ENCODE data around the gene MOAP1. TPM values are rescaled to one million over a fixed set of nuclear protein-coding genes. Genes with fewer than 3 reads are reported as not detected.
"Not testable (repeated sequence)": the region's sequence is repeated elsewhere in the genome, so short reads cannot be mapped to it uniquely, and the experiment has no call there.

Gene MOAP1
- total RNA-seq, 1 donor from 2014 or later = 24.1 TPM

DNA sequence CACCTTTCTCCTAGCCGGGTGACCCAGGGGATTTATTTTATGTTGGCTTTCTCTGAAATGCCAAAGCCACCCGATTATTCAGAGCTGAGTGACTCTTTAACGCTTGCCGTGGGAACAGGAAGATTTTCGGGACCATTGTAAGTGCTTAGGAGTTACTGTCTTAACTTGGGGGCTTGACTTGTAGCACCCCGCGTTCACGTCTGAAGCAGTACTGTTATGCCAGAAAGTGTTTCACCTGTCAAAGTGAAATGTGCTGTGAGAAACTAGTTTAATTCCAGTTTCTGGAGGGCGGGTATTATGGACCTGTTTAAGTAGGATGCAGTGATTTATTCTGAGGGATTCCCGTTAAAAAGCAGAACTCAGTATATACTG lies 638 bp upstream of the MOAP1 start:
- peaks cover 35% of the 10 kb centered on the region for H3K4me1 ChIP-seq
- H3K9me3 ChIP-seq = no peaks in the 10 kb centered on the region
- H3K4me3 ChIP-seq = peak overlapping the region; percentile 98 to 100
- peak overlapping the region; percentile 92 for H3K27ac ChIP-seq
- no peaks in the 10 kb centered on the region for H3K27me3 ChIP-seq
- H3K36me3 ChIP-seq = no peaks in the 10 kb centered on the region
- DNase-seq (ENCODE audit: extremely low spot score in 2 of 2) = no peak
- TF ChIP-seq POLR2AphosphoS5 (IDR thresholded peaks at IDR 0.05; ENCODE audit: insufficient read depth in 1 of 2, low read depth in 1 of 2) = no peak
- TF ChIP-seq POLR2A (IDR thresholded peaks at IDR 0.05) = no peak
- TF ChIP-seq, protein P1, sequence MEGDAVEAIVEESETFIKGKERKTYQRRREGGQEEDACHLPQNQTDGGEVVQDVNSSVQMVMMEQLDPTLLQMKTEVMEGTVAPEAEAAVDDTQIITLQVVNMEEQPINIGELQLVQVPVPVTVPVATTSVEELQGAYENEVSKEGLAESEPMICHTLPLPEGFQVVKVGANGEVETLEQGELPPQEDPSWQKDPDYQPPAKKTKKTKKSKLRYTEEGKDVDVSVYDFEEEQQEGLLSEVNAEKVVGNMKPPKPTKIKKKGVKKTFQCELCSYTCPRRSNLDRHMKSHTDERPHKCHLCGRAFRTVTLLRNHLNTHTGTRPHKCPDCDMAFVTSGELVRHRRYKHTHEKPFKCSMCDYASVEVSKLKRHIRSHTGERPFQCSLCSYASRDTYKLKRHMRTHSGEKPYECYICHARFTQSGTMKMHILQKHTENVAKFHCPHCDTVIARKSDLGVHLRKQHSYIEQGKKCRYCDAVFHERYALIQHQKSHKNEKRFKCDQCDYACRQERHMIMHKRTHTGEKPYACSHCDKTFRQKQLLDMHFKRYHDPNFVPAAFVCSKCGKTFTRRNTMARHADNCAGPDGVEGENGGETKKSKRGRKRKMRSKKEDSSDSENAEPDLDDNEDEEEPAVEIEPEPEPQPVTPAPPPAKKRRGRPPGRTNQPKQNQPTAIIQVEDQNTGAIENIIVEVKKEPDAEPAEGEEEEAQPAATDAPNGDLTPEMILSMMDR (IDR thresholded peaks at IDR 0.05) = no peak
- intact Hi-C loops (cut with DNase I) = no loop called here

DNA sequence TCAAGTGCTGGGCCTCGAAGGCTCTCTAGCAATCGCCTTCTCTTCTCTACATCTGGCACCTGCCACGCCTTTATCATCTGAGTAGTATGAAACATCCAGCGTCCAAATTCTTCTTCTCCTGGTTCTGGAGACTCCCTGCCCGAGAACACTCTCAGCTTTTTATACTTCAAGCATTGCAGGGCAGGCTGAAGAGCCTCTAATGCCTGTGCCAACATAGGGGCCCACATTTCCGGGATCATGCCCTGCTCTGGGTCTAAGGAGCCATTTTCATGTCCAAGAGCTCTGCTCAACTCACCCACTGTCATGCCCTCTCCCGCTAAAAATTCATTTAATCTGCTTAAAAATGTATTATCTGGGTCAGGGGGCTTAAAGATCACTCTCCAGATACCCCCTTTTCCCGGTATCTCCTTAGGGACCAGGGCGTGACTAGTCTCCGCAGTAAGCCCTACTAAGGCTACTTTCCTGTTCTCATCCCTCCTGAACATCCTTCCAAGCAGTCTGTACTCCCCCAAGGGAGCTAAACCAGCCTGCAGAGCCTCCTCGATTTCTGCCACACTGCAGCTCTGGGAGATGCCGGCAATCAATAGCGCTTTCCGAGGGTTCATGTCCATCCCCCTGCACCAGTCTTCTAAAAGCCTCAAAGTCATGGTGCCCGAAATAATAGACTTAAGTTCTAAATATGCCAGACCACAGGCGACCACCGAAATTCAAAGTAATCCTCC lies 940 bp downstream of the MOAP1 start:
- no peak for DNase-seq (ENCODE audit: extremely low spot score in 2 of 2)
- peak overlapping the region; percentile 98 to 100 for H3K4me3 ChIP-seq
- peaks cover 35% of the 10 kb centered on the region for H3K4me1 ChIP-seq
- TF ChIP-seq, protein P1 (IDR thresholded peaks at IDR 0.05) = no peak
- TF ChIP-seq POLR2A (IDR thresholded peaks at IDR 0.05) (no peak), POLR2AphosphoS5 (IDR thresholded peaks at IDR 0.05; ENCODE audit: insufficient read depth in 1 of 2, low read depth in 1 of 2) (no peak)
- intact Hi-C loops (cut with DNase I) = no loop called here
- H3K27me3 ChIP-seq = no peaks in the 10 kb centered on the region
- no peaks in the 10 kb centered on the region for H3K36me3 ChIP-seq
- peak overlapping the region; percentile 92 for H3K27ac ChIP-seq
- H3K9me3 ChIP-seq = no peaks in the 10 kb centered on the region

DNA sequence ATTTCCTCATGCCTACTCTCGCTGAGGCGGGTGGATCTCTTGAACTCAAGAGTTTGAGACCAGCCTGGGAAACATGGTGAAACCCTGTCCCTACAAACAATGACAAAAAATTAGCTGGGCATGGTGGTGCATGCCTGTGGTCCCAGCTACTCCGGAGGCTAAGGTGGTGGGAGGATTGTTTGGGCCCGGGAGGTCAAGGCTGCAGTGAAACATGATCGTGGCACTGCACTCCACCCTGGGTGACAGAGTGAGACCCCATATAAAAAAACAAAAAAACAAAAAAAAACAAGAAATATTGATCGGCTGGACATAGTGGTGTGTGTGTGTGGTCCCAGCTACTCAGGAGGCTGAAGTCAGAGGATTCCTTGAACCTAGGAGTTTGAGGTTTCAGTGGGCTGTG lies 9.2 kb downstream of the MOAP1 start:
- H3K4me3 ChIP-seq = no peak overlapping the region
- no peaks in the 10 kb centered on the region for H3K27me3 ChIP-seq
- TF ChIP-seq POLR2AphosphoS5 (IDR thresholded peaks at IDR 0.05; ENCODE audit: insufficient read depth in 1 of 2, low read depth in 1 of 2) (no peak), POLR2A (IDR thresholded peaks at IDR 0.05) (no peak)
- TF ChIP-seq, protein P1 (IDR thresholded peaks at IDR 0.05) = no peak
- H3K36me3 ChIP-seq = no peaks in the 10 kb centered on the region
- H3K4me1 ChIP-seq = no peaks in the 10 kb centered on the region
- no peak overlapping the region for H3K27ac ChIP-seq
- no peaks in the 10 kb centered on the region for H3K9me3 ChIP-seq
- DNase-seq (ENCODE audit: extremely low spot score in 2 of 2) = no peak
- intact Hi-C loops (cut with DNase I) = no loop called here

DNA sequence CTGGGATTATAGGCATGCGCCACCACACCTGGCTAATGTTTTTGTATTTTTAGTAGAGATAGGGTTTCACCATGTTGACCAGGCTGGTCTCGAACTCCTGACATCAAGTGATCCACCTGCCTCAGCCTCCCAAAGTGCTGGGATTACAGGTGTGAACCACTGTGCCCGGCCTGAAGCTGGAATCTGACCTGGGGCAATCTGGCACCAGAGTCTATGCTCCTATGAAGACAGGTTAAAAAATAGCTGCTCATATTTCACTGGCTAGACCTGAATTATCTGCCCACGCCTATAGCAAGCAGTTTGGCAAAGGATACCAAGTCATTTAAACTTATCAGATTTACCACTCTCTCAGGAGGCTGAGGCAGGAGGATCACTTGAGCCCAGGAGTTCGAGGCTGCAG lies 10.0 kb downstream of the MOAP1 start:
- DNase-seq (ENCODE audit: extremely low spot score in 2 of 2); H3K4me3 ChIP-seq; H3K27ac ChIP-seq; H3K4me1 ChIP-seq; intact Hi-C loops (cut with DNase I); H3K27me3 ChIP-seq; H3K36me3 ChIP-seq; H3K9me3 ChIP-seq: not testable (repeated sequence)

DNA sequence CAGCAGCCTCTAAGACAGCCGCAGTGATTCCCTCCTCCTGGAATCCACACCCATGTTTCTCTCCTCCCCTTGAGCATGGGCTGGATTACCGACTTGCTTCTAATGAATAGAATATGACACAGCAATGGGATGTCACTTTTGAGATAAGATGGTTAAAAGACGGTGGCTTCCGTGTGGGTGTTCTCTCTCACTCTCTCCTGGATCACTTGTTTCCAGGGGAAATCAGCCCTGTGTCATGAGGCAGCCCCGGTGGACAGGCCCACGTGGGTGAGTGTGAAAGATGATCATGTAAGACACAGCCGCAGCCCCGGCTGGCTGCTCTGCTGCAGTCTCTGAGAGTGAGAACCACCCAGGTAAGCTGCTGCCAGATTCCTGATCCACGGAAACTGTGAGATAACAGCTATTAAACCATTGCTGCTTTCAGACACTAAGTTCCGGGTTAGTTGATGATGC lies 10.7 kb downstream of the MOAP1 start:
- Histone ChIP-seq H3K27me3 (no peaks in the 10 kb centered on the region), H3K9me3 (no peaks in the 10 kb centered on the region), H3K36me3 (no peaks in the 10 kb centered on the region), H3K4me1 (no peaks in the 10 kb centered on the region), H3K4me3 (no peak overlapping the region), H3K27ac (no peak overlapping the region)
- no peak for TF ChIP-seq POLR2AphosphoS5 (IDR thresholded peaks at IDR 0.05; ENCODE audit: insufficient read depth in 1 of 2, low read depth in 1 of 2)
- no peak for TF ChIP-seq POLR2A (IDR thresholded peaks at IDR 0.05)
- TF ChIP-seq, protein P1 (IDR thresholded peaks at IDR 0.05) = no peak
- DNase-seq (ENCODE audit: extremely low spot score in 2 of 2) = no peak
- intact Hi-C loops (cut with DNase I) = no loop called here
